MV-4-11 (cell line): ENCODE data around the gene HOXC4.

Experiments used
- DNase-seq: peaks from one replicate; lab custom pipeline; 2025; lab: John Stamatoyannopoulos, UW

HOXC4 gene

DNA sequence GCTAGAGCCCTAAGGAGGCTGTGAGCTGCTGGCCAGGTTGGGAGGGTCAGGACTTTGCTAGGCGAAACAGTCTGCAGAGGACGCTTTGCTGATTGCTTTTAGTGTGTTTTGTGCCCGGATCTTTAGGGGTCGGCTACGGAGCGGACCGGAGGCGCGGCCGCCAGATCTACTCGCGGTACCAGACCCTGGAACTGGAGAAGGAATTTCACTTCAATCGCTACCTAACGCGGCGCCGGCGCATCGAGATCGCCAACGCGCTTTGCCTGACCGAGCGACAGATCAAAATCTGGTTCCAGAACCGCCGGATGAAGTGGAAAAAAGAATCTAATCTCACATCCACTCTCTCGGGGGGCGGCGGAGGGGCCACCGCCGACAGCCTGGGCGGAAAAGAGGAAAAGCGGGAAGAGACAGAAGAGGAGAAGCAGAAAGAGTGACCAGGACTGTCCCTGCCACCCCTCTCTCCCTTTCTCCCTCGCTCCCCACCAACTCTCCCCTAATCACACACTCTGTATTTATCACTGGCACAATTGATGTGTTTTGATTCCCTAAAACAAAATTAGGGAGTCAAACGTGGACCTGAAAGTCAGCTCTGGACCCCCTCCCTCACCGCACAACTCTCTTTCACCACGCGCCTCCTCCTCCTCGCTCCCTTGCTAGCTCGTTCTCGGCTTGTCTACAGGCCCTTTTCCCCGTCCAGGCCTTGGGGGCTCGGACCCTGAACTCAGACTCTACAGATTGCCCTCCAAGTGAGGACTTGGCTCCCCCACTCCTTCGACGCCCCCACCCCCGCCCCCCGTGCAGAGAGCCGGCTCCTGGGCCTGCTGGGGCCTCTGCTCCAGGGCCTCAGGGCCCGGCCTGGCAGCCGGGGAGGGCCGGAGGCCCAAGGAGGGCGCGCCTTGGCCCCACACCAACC, 23.9 kb upstream of the HOXC4 start:
- no peak for DNase-seq

DNA sequence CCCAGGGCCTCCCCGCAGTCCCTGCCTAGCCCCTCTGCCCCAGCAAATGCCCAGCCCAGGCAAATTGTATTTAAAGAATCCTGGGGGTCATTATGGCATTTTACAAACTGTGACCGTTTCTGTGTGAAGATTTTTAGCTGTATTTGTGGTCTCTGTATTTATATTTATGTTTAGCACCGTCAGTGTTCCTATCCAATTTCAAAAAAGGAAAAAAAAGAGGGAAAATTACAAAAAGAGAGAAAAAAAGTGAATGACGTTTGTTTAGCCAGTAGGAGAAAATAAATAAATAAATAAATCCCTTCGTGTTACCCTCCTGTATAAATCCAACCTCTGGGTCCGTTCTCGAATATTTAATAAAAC, 23.2 kb upstream of the HOXC4 start:
- DNase-seq, result no peak

- DNase-seq, result no peak
These were observed 22.7 kb upstream of the HOXC4 start for GRCh38 chr12:54030889-54031471.

DNA sequence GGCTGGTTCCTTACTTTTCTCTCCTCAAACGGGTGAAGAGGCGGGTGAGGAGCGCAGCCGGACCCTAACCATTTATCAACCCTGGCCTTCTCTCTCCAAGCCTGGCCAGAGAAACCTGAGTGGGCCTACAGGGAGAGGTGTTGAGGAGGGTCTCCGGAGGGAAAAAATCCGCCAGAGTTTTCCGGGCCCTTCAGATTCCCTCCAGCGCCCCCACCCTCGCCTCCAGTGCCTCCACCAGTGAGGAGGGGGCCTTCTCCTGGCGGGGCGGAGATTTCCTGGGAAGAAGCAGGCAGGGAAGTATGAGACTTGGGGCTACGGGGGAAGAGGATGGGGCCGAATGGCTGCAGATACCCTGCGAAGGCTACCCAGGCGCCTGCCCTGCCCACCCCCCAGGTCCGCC, 22.2 kb upstream of the HOXC4 start:
- no peak for DNase-seq

GRCh38 chr12:54032086-54032619, 21.5 kb upstream of the HOXC4 start:
- DNase-seq, result no peak

DNA sequence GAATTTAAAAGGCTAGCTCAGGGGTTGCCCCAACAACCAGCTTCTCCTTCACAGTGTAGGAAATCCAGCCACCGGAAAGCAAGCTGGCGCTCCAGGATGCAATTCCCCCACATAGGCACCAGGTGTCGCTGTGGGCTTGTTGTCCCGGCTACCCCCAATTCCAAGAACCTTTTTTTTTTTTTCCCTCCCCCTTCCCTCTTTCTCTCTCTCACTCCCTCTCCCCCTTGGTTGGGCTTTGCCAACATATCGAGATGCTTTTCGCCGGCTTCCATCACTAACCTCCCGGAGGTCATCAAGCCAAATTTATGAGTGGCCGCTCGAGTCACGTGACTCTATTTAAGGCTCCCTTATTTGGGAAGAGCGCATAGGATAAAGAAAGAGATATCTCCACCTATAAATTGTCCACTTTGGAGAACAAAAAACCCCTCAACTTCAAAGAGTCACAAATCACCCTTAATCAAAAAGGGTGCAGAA, 21.0 kb upstream of the HOXC4 start, which contains the start of gene HOXC5:
TSS of gene HOXC5 (plus strand) at position 424 of the 474 bp plus-strand sequence. CDS start 73 bp downstream, outside the sequence.
- peak; percentile 67 for DNase-seq

GRCh38 chr12:54033106-54033979, 20.3 kb upstream of the HOXC4 start:
- DNase-seq, result no peak

GRCh38 chr12:54033980-54034784, 19.5 kb upstream of the HOXC4 start:
- no peak for DNase-seq

GRCh38 chr12:54034785-54035310, 18.8 kb upstream of the HOXC4 start:
- DNase-seq, result no peak

DNA sequence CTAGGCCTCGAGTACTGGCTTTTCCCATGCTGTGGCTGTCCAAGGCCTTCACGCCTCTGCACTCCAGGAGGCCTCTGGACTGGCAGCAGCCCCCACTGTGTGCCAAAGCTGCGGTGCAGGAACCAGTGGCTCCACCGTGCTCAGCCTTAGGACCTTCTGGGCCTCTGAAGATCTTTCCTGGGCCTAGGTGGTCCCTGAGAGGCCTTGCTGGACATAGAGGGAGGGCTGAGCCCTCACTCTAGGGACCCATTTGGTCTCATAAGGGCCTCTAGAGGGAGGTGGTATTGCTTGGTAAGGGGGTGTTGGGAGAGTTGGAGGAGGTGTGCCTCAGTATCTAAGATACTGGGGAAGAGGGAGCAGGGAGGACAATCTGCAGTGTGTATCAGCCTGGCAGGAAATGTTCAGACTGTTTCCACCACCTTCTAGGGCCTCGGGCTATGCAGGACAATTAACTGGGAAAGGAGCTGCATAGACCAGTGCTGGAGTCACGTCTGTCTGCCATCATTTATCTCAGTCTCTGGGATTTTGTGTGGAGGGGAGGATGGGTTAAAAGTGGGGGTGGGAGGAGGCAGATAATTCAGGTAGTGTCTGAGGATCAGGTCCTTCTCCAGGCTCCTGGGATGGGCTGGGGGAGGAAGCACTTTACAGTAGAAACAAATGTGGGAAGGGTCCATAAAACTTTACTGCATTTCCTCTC, 17.9 kb upstream of the HOXC4 start:
- no peak for DNase-seq

DNA sequence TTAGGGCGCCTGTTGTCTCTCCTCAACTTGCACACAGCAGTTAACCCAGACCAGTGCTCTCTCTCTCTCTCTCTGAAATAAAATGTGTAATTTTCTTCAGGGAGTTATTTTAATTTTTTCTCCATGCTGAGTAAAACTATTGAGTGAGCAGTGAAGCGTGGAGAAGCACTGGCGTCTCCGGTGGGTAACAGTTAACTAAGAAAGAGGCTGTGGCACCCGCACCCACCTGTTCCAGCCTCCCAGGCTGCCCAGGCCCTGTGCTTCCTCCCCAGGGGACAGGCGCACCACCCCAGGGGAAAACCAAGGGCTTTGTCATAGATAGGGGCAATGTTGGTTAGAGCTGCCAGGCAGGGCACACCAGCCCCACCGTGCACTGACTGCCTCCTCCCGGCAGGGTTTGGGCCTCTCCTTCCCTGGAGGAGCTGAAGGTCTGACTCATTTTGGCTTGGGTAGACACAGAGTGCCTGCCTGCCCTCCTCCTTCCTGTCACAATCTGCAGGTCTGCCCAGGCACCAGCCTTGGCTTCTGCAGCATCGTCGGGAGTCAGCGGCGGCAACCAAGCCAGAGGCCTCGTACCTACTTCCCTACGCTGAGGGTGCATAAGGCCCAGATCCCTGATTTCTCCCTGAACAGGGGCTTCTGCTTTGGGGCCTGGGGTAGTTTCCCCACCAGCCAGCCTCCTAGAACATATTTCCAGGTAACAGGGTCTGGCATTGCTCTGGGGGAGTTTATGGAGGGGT, 16.8 kb upstream of the HOXC4 start:
- peak; percentile 55 for DNase-seq

- peak; percentile 43 for DNase-seq
These were observed 16.0 kb upstream of the HOXC4 start for GRCh38 chr12:54037360-54038283.

DNA sequence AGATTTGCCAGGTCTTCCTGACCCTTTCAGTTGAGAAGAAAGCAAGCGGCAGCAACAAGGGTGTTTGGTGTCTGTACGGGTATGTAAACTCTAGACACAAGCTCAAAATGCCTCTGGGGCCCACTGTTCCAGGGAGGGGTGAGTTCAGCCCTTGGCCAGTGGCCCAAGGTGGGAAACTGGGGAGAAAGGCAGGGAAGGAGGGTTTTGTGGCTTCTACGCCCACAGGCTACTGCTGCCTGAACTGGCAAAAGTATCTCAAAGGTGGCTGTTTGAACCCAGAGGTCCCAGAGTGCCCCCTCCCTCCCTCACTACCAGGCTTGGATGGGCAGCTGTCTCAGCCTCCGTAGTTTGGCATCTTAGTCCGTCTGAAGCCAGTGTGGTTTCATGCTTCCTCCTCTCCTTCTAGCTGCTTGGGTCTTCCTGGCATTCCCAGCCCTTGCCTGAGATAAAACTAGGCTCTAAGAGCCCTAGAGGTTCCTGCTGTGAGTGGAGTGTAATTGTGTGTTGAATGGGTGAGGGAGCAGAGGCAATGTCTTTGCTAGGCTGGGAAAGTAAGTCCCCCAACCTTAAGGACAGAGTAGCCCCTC, 15.3 kb upstream of the HOXC4 start:
- no peak for DNase-seq

DNA sequence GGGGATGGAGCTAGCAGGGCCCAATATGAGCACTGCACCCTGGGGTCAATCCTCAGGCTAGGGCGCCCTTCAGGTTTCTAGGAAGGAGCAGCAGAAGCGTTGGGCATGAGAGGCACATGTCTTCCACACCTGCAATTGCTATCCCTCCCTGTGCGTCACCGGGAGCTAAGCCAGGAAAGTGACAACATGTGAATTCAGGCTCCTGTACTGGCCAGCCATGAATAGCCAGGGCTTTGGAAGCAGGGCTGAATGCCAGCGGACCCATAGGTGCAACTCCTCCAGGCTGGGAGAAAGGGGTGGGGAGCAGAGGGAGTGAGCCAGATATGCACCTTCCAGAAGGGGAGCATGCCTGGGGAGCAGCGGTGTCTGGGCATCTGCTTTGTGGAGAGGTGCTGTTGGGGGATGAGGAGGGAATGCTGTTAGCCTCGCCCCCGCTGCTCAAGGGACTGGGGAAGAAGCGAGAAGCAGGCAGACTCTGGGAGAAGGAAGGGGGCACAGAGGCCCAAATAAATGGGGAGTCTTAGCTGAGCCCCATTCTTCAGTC, 14.7 kb upstream of the HOXC4 start:
- no peak for DNase-seq

- DNase-seq, result no peak
These were observed 14.1 kb upstream of the HOXC4 start for GRCh38 chr12:54039417-54040147.

DNA sequence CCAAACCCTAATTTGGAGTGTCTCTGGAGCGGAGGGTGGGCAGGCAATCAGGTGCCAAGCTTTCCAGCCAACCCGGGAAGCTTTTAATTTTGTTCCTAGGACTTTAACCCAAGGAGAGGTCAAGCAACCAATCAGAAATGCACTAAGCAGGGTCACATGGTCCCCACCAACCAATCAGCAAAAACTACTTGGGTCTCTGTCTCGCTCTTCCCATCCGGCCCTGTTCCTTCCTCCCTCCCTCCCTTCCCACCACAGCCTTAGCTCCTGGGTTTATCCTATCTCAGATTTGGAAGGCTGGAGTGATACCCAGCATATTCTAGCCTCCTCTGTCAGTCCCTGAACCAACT, 13.5 kb upstream of the HOXC4 start:
- DNase-seq, result no peak

- DNase-seq, result no peak
These were observed 13.0 kb upstream of the HOXC4 start for GRCh38 chr12:54040648-54041047.
